GM21367 (cell line): Measurements from ENCODE around the gene RANBP3.
"Not testable (repeated sequence)": the region's sequence is repeated elsewhere in the genome, so short reads cannot be mapped to it uniquely, and the experiment has no call there.

Source experiments
- ATAC-seq: cut with Tn5 transposase; IDR thresholded peaks from one replicate; pipeline ENCODE4 v1.9.1; 2021; ENCODE audit not compliant: unreplicated experiment

The RANBP3 gene

GRCh38 chr19:5966941-5967340 lies 11.0 kb downstream of the RANBP3 start:
- no peak for ATAC-seq

GRCh38 chr19:5966215-5966614 lies 11.7 kb downstream of the RANBP3 start:
- ATAC-seq: no peak

GRCh38 chr19:5964816-5965565 lies 12.9 kb downstream of the RANBP3 start:
- ATAC-seq: no peak

- ATAC-seq: no peak
Measured at GRCh38 chr19:5963855-5964254, 14.1 kb downstream of the RANBP3 start.

- not testable (repeated sequence) for ATAC-seq
Measured at GRCh38 chr19:5963259-5963658, 14.7 kb downstream of the RANBP3 start.

- no peak for ATAC-seq
Measured at GRCh38 chr19:5961969-5962945, 15.7 kb downstream of the RANBP3 start.

GRCh38 chr19:5961641-5961968 lies 16.3 kb downstream of the RANBP3 start:
- ATAC-seq: not testable (repeated sequence)

- ATAC-seq: no peak
Measured at GRCh38 chr19:5960005-5961001, 17.6 kb downstream of the RANBP3 start.

GRCh38 chr19:5959260-5960004 lies 18.5 kb downstream of the RANBP3 start:
- ATAC-seq: no peak

- no peak for ATAC-seq
Measured at GRCh38 chr19:5958851-5959122, 19.2 kb downstream of the RANBP3 start.

GRCh38 chr19:5958074-5958850 lies 19.7 kb downstream of the RANBP3 start:
- no peak for ATAC-seq

- ATAC-seq: no peak
Measured at GRCh38 chr19:5957170-5957569, 20.8 kb downstream of the RANBP3 start.

GRCh38 chr19:5956728-5957127 lies 21.2 kb downstream of the RANBP3 start:
- no peak for ATAC-seq

- no peak for ATAC-seq
Measured at GRCh38 chr19:5956323-5956722, 21.6 kb downstream of the RANBP3 start.

GRCh38 chr19:5955636-5955935 lies 22.4 kb downstream of the RANBP3 start:
- no peak for ATAC-seq

GRCh38 chr19:5954293-5954692 lies 23.6 kb downstream of the RANBP3 start:
- ATAC-seq: no peak

GRCh38 chr19:5953680-5954213 lies 24.2 kb downstream of the RANBP3 start:
- ATAC-seq: no peak

- ATAC-seq: no peak
Measured at GRCh38 chr19:5953030-5953589, 24.8 kb downstream of the RANBP3 start.
